ENCODE results near the gene CTNNA2.

The CTNNA2 gene

GRCh38 chr2:79936715-79937114 is 423.9 kb downstream of the CTNNA2 start:
- no peak for ATAC-seq
- TF ChIP-seq POU6F1 (CRISPR knock-in tag; IDR thresholded peaks at IDR 0.05; ENCODE audit: borderline replicate concordance, low read depth) (no peak), GLIS3 (CRISPR knock-in tag; IDR thresholded peaks at IDR 0.05) (no peak), ISL1 (CRISPR knock-in tag; IDR thresholded peaks at IDR 0.05) (no peak), ZFP3 (CRISPR knock-in tag; IDR thresholded peaks at IDR 0.05) (no peak), ZNF70 (CRISPR knock-in tag; IDR thresholded peaks at IDR 0.05) (no peak)

- TF ChIP-seq ISL1 (CRISPR knock-in tag; IDR thresholded peaks at IDR 0.05) (no peak), OSR1 (CRISPR knock-in tag; IDR thresholded peaks at IDR 0.05) (no peak), ZNF565 (CRISPR knock-in tag; conservative IDR thresholded peaks at IDR 0.05; ENCODE audit: low read depth) (no peak), ZNF70 (CRISPR knock-in tag; IDR thresholded peaks at IDR 0.05) (no peak), RARB (CRISPR knock-in tag; IDR thresholded peaks at IDR 0.05) (no peak), CSDC2 (CRISPR knock-in tag; IDR thresholded peaks at IDR 0.05) (no peak), ZNF8 (CRISPR knock-in tag; IDR thresholded peaks at IDR 0.05) (no peak), PPARA (CRISPR knock-in tag; IDR thresholded peaks at IDR 0.05; ENCODE audit: borderline replicate concordance) (no peak), SNAI2 (CRISPR knock-in tag; IDR thresholded peaks at IDR 0.05) (no peak), POU6F1 (CRISPR knock-in tag; IDR thresholded peaks at IDR 0.05; ENCODE audit: borderline replicate concordance, low read depth) (no peak), ZFP3 (CRISPR knock-in tag; IDR thresholded peaks at IDR 0.05) (no peak), GLIS3 (CRISPR knock-in tag; IDR thresholded peaks at IDR 0.05) (no peak), PATZ1 (CRISPR knock-in tag; IDR thresholded peaks at IDR 0.05; ENCODE audit: borderline replicate concordance) (no peak), ARNTL (CRISPR knock-in tag; IDR thresholded peaks at IDR 0.05; ENCODE audit: borderline replicate concordance, low read depth) (no peak)
- no peak for ATAC-seq
Measured at GRCh38 chr2:79938648-79939047, 425.8 kb downstream of the CTNNA2 start.

- TF ChIP-seq ZNF565 (CRISPR knock-in tag; conservative IDR thresholded peaks at IDR 0.05; ENCODE audit: low read depth) (no peak), GLIS3 (CRISPR knock-in tag; IDR thresholded peaks at IDR 0.05) (no peak), ZC3H10 (CRISPR knock-in tag; IDR thresholded peaks at IDR 0.05) (no peak), ZFP30 (CRISPR knock-in tag; IDR thresholded peaks at IDR 0.05) (no peak), ARNTL (CRISPR knock-in tag; IDR thresholded peaks at IDR 0.05; ENCODE audit: borderline replicate concordance, low read depth) (no peak), RARB (CRISPR knock-in tag; IDR thresholded peaks at IDR 0.05) (no peak), SNAI2 (CRISPR knock-in tag; IDR thresholded peaks at IDR 0.05) (no peak), PPARA (CRISPR knock-in tag; IDR thresholded peaks at IDR 0.05; ENCODE audit: borderline replicate concordance) (no peak), CSRNP3 (CRISPR knock-in tag; IDR thresholded peaks at IDR 0.05) (no peak), CREB5 (CRISPR knock-in tag; IDR thresholded peaks at IDR 0.05; ENCODE audit: low read depth) (no peak), ZNF8 (CRISPR knock-in tag; IDR thresholded peaks at IDR 0.05) (no peak), CSDC2 (CRISPR knock-in tag; IDR thresholded peaks at IDR 0.05) (no peak), PATZ1 (CRISPR knock-in tag; IDR thresholded peaks at IDR 0.05; ENCODE audit: borderline replicate concordance) (no peak), ESRRG (CRISPR knock-in tag; IDR thresholded peaks at IDR 0.05) (no peak), ZFP3 (CRISPR knock-in tag; IDR thresholded peaks at IDR 0.05) (no peak), TCF4 (CRISPR knock-in tag; IDR thresholded peaks at IDR 0.05; ENCODE audit: borderline replicate concordance) (no peak), TSHZ2 (CRISPR knock-in tag; IDR thresholded peaks at IDR 0.05) (no peak)
- no peak for ATAC-seq
Measured at GRCh38 chr2:79940364-79940763, 427.5 kb downstream of the CTNNA2 start.
